NCI-H1694 treated with DMSO at 0.1 percent for 48 hours (cell line): ENCODE results near the gene SUPT20HL2.
"Not testable (repeated sequence)": the region's sequence is repeated elsewhere in the genome, so short reads cannot be mapped to it uniquely, and the experiment has no call there.

Experiments
- DNase-seq: peaks from one replicate; lab custom pipeline; 2025; lab: John Stamatoyannopoulos, UW

The SUPT20HL2 gene

GRCh38 chrX:24309580-24310374 is 4.1 kb downstream of the SUPT20HL2 start:
- not testable (repeated sequence) for DNase-seq

- not testable (repeated sequence) for DNase-seq
Measured at GRCh38 chrX:24308803-24309202, 5.1 kb downstream of the SUPT20HL2 start.

- DNase-seq, result no peak
Measured at GRCh38 chrX:24306440-24306839, 7.4 kb downstream of the SUPT20HL2 start.

GRCh38 chrX:24305905-24306304 is 8.0 kb downstream of the SUPT20HL2 start:
- DNase-seq, result no peak

GRCh38 chrX:24301806-24302205 is 12.1 kb downstream of the SUPT20HL2 start:
- no peak for DNase-seq

- no peak for DNase-seq
Measured at GRCh38 chrX:24301060-24301459, 12.8 kb downstream of the SUPT20HL2 start.

- DNase-seq, result no peak
Measured at GRCh38 chrX:24298191-24298590, 15.7 kb downstream of the SUPT20HL2 start.

- DNase-seq, result no peak
Measured at GRCh38 chrX:24294619-24295018, 19.2 kb downstream of the SUPT20HL2 start.

GRCh38 chrX:24293412-24293811 is 20.5 kb downstream of the SUPT20HL2 start:
- no peak for DNase-seq

- DNase-seq, result no peak
Measured at GRCh38 chrX:24292353-24292752, 21.5 kb downstream of the SUPT20HL2 start.

- no peak for DNase-seq
Measured at GRCh38 chrX:24285082-24285481, 28.8 kb downstream of the SUPT20HL2 start.

GRCh38 chrX:24283127-24283794 is 30.6 kb downstream of the SUPT20HL2 start:
- DNase-seq, result no peak

GRCh38 chrX:24282381-24283126 is 31.3 kb downstream of the SUPT20HL2 start:
- no peak for DNase-seq

GRCh38 chrX:24277405-24277804 is 36.5 kb downstream of the SUPT20HL2 start:
- DNase-seq, result no peak

GRCh38 chrX:24276015-24276414 is 37.9 kb downstream of the SUPT20HL2 start:
- DNase-seq, result no peak

- DNase-seq, result no peak
Measured at GRCh38 chrX:24271262-24271661, 42.6 kb downstream of the SUPT20HL2 start.

GRCh38 chrX:24268786-24269185 is 45.1 kb downstream of the SUPT20HL2 start:
- no peak for DNase-seq

- DNase-seq, result no peak
Measured at GRCh38 chrX:24266996-24267395, 46.9 kb downstream of the SUPT20HL2 start.

- DNase-seq, result no peak
Measured at GRCh38 chrX:24264383-24264782, 49.5 kb downstream of the SUPT20HL2 start.

GRCh38 chrX:24262309-24262708 is 51.6 kb downstream of the SUPT20HL2 start:
- DNase-seq, result no peak
